22Rv1 (cell line): ENCODE measurements around the gene RASGEF1C.

Experiments
- H3K27ac ChIP-seq: fragments of 450-650 bp; 2 replicates; pipeline ENCODE4 v1.5.1; 2017
- ZFX ChIP-seq: fragments of 450-650 bp; IDR thresholded peaks from 2 replicates; pipeline ENCODE4 v1.6.1; 2017; ENCODE audit warnings: antibody characterized with exemption, borderline replicate concordance
- TF ChIP-seq, protein P1 (sequence below): fragments of 450-650 bp; IDR thresholded peaks from 2 replicates; pipeline ENCODE4 v1.5.1; 2017; ENCODE audit warnings: mild to moderate bottlenecking

Gene RASGEF1C

DNA sequence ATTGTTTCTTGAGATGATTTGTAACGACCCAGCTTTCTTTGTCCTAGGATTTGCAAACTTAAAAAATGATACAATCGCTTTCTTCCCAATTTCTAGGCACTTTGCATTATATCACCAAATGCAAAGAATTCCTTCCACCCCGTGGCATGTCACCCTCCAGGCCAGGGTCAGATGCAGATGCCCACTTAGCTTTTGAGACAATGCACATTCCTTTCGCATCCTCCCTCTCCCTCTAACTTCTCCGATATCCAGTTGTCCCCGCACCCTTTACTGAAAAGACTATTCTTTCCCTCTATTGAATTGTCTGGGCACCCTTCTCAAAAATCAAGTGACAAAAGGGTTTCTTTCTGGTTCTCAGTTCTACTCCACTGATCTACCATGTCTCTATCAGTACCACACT is 154.8 kb downstream of the RASGEF1C start:
- H3K27ac ChIP-seq = no peak overlapping the region

DNA sequence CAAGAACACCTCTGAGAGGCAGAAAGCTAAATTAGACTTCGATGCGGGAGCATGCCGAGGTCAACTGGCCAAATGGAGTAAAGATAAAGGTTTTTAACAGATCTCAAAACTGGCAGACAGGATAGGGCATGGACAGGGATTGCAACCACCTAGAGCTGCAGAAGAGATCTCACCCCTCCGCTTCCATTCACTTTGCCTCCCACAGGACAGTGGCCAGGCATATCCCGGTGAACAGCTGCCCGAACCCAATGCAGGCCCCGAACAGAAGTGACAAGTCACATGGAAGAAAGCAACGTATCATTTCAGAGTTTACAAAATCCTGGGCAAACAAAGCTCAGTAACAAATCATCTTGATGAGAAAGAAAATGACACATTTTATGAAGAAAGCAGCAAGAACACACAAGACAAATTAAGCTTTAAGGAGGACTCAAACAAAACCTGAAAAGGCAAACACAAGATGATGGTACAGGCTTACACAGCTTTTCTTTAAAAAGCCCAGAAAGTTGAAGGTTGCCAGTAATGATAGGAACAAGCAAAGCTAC is 155.9 kb downstream of the RASGEF1C start:
- TF ChIP-seq, protein P1, sequence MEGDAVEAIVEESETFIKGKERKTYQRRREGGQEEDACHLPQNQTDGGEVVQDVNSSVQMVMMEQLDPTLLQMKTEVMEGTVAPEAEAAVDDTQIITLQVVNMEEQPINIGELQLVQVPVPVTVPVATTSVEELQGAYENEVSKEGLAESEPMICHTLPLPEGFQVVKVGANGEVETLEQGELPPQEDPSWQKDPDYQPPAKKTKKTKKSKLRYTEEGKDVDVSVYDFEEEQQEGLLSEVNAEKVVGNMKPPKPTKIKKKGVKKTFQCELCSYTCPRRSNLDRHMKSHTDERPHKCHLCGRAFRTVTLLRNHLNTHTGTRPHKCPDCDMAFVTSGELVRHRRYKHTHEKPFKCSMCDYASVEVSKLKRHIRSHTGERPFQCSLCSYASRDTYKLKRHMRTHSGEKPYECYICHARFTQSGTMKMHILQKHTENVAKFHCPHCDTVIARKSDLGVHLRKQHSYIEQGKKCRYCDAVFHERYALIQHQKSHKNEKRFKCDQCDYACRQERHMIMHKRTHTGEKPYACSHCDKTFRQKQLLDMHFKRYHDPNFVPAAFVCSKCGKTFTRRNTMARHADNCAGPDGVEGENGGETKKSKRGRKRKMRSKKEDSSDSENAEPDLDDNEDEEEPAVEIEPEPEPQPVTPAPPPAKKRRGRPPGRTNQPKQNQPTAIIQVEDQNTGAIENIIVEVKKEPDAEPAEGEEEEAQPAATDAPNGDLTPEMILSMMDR = no peak
- TF ChIP-seq ZFX = no peak
- H3K27ac ChIP-seq = no peak overlapping the region

More for the DNA sequence above, 154.8 kb downstream of the RASGEF1C start:
- TF ChIP-seq, protein P1 = no peak
- no peak for TF ChIP-seq ZFX

DNA sequence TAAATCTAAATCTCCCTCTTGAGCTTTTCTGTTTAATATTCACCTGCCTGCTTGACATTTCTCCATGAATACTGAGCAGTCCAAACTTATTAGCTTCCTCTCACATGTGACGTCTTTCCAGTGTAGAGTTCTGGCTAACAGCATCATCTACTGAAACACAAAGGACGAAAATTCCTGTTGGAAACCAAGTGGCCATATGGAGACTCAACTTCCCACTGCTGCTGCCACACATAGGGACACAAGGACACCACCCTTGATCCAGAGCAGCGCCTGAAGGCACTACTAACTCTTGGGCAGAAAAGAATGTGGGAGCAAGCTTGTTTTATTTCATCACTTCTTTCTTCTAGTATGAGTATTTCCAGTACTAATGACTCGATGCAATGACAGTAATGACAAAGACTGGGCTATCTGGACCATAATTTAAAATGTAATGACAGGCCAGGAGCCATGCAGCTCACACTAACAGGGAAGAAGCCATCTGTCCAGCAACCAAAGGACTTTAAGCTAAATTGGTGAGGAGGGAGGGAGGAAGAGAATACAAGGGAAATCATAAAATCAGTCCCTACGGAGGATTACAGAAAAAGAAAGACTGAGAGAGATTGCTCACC is 156.7 kb downstream of the RASGEF1C start:
- H3K27ac ChIP-seq = no peak overlapping the region
- TF ChIP-seq, protein P1 = no peak
- TF ChIP-seq ZFX = no peak
